Lower leg skin (tissue), 4 donors: ENCODE results near the gene CFD. TPM values are rescaled to one million over a fixed set of nuclear protein-coding genes. Genes with fewer than 3 reads are reported as not detected.
"Not testable (repeated sequence)": the region's sequence is repeated elsewhere in the genome, so short reads cannot be mapped to it uniquely, and the experiment has no call there.

Experiments used
- DNase-seq, 2 donors: peaks; one replicate each; pipeline ENCODE4 v3.0.0-alpha.2; 2019; ENCODE audit warnings: low spot score in 2 of 2
- H3K4me3 ChIP-seq: fragments of 200-600 bp; sonication (generic); 2 replicates; pipeline ENCODE4 v1.5.1; 2017; ENCODE audit warnings: mild to moderate bottlenecking, low read depth; ENCODE audit not compliant: poor library complexity, severe bottlenecking
- CTCF ChIP-seq, 3 donors: fragments of 450-650 bp; IDR thresholded peaks; one replicate each; pipeline ENCODE4 v1.5.1; 2016; ENCODE audit warnings: antibody characterized with exemption in 3 of 3, mild to moderate bottlenecking in 3 of 3, moderate library complexity in 2 of 3
- POLR2A ChIP-seq, 2 donors: fragments of 450-650 bp; IDR thresholded peaks; one replicate each; pipeline ENCODE4 v1.6.1; 2016 to 2017; ENCODE audit warnings: antibody characterized with exemption in 2 of 2, mild to moderate bottlenecking in 1 of 2, moderate library complexity in 1 of 2
- WGBS, 2 donors: methylation state at CpG; one replicate each; pipeline ENCODE4 v1.1.5; 2018; 5-methylcytosine and 5-hydroxymethylcytosine counted together
- intact Hi-C: fragments of 100-400 bp; cut with DNase I; formaldehyde crosslinking; loops from one replicate; pipeline ENCODE4 v1.15.0; 2023; ENCODE audit warnings: low total_unique reads
- total RNA-seq, 4 donors: library from RNA; depleted of rRNA; stranded (reverse); fragments of >200 nt; gene quantifications; one replicate each; pipeline ENCODE4 v1.1.0, GENCODE V29; 2016

Gene CFD
- total RNA-seq, 4 donors from 2014 or later = 263 to 871 (median 364) TPM

DNA sequence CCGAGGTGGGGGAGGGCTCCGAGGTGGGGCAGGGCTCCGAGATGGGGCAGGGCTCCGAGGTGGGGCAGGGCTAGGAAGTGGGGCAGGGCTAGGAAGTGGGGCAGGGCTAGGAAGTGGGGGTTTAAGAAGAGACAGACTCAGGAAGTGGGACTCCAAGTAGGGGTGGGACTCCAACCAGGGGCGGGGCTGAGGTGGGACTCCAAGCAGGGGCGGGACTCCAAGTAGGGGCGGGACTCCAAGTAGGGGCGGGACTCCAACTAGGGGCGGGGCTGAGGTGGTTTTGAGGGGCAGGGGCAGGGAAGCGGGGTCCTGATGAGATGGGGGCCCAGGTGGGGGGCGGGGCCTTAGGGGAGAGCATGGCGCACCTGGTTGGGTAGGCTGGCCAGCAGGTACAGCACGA is 13.6 kb downstream of the CFD start:
- intact Hi-C loops = no loop called here
- 69 to 75% methylated on average over 9 to 13 of the region's 13 CpGs for WGBS, 2 donors
- H3K4me3 ChIP-seq = no peak overlapping the region
- no peak for DNase-seq
- TF ChIP-seq CTCF (IDR thresholded peaks at IDR 0.05) (no peak), POLR2A (IDR thresholded peaks at IDR 0.05) (no peak)

DNA sequence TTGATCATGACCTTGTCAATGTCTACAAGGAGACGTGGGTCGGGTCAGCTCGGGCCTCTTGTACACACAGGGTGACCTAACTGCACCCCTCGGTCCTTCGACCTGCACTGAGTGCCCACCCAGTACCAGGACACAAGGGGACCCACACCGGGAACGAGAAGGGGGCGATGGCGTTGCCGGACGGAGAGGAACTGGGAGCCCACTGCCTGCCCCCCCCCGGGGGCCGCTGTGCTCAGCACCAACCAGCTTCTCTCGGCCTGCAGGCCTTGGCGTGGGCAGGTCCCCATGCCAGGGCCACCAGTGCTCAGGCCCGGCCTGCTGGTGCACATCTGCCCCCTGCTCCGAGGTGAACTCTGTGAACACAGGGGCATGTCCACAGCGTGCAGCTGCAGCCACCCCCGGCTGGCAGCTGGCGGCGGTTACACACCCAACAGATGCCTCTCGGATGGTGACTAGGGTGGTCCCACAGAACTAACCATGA is 14.1 kb downstream of the CFD start:
- WGBS, 2 donors = 92 to 97% methylated on average over 17 to 20 of the region's 22 CpGs
- no peak for TF ChIP-seq POLR2A (IDR thresholded peaks at IDR 0.05)
- no peak for TF ChIP-seq CTCF (IDR thresholded peaks at IDR 0.05)

DNA sequence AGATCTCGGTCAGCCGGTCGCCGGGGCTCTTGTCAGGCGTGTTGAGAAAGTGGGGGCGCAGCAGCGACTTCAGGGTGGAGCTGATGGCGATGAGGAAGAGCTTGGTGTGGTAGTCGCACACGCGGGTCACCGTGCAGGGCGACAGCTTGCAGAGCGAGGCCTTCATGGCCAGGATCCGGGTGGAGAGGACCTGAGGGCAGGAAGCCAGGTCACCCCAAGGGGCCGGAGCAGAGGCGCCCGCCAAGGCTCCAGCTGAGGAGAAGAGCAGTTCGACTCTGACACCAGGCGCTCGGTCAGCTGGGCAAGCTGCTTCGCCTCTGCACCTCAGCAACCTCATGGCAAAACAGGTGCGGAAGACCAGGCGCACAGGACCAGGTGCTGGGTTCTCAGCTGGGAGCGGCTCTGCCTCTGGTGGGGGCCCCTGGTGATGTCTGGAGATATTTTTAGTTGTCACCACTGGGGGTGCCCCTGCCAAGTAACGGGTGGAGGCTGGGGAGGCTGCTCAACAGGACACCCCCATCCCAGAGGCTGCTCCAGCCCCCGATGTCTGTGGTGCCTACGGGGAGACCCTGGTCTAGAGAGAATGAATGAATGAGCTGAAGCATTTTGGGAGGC is 15.9 kb downstream of the CFD start:
- no peak for DNase-seq
- no peak overlapping the region for H3K4me3 ChIP-seq
- TF ChIP-seq CTCF (IDR thresholded peaks at IDR 0.05) (no peak), POLR2A (IDR thresholded peaks at IDR 0.05) (no peak)
- intact Hi-C loops = no loop called here
- whole genome bisulfite sequencing, 2 donors = 91 to 95% methylated on average over 25 to 28 of the region's 28 CpGs

More for the DNA sequence above, 14.1 kb downstream of the CFD start:
- DNase-seq = no peak
- intact Hi-C loops = no loop called here
- no peak overlapping the region for H3K4me3 ChIP-seq

GRCh38 chr19:876089-876488 is 16.6 kb downstream of the CFD start:
- no peak overlapping the region for H3K4me3 ChIP-seq
- intact Hi-C loops = no loop called here
- DNase-seq = no peak
- WGBS, 2 donors = 81 to 83% methylated on average over 18 of the region's 18 CpGs
- TF ChIP-seq POLR2A (IDR thresholded peaks at IDR 0.05) (no peak), CTCF (IDR thresholded peaks at IDR 0.05) (no peak)

GRCh38 chr19:876780-877314 is 17.4 kb downstream of the CFD start:
- no peak overlapping the region for H3K4me3 ChIP-seq
- intact Hi-C loops = no loop called here
- no peak for TF ChIP-seq POLR2A (IDR thresholded peaks at IDR 0.05)
- no peak for TF ChIP-seq CTCF (IDR thresholded peaks at IDR 0.05)
- DNase-seq = no peak
- 60 to 70% methylated on average over 20 to 28 of the region's 29 CpGs for WGBS, 2 donors

- intact Hi-C loops, DNase-seq, H3K4me3 ChIP-seq: not testable (repeated sequence)
- 62 to 74% methylated on average over 6 to 10 of the region's 23 CpGs for WGBS, 2 donors
Observed at GRCh38 chr19:877992-878660, 18.7 kb downstream of the CFD start.

- intact Hi-C loops, H3K4me3 ChIP-seq, DNase-seq: not testable (repeated sequence)
- WGBS, 2 donors = 79 to 85% methylated on average over 16 to 23 of the region's 24 CpGs
Observed at GRCh38 chr19:878751-879561, 19.5 kb downstream of the CFD start.
